ENCODE results near the gene CLN5.
"Not testable (repeated sequence)": the region's sequence is repeated elsewhere in the genome, so short reads cannot be mapped to it uniquely, and the experiment has no call there.

CLN5 gene

DNA sequence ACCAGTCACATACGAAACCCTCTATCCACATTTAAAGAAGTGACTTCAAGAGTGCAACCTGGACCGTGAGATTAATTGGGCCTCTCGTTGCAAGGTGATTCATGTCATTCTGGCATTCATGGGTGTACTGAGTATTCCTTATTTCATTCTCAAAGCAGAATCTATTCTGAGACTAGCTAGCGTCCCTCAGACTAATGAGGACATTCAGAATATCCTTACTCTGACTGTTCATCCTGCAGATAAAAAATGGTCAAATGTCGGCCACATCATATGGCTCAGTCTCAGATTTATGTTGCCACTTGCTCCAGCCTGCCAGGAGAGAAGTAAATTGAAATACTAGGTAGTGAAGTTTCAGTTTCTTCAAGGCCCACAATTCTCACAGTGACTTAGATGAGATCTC, 36.2 kb upstream of the CLN5 start:
- Histone ChIP-seq H3K9me2 (ENCODE audit: low read depth, low read length) (no peaks in the 10 kb centered on the region), H3K4me3 (ENCODE audit: low read depth, low read length, poor library complexity, severe bottlenecking) (no peak overlapping the region), H4K20me1 (ENCODE audit: insufficient read depth, low read length) (no peaks in the 10 kb centered on the region), H3K4me2 (ENCODE audit: low read length) (no peak overlapping the region), H3F3A (ENCODE audit: insufficient read depth, low read length) (no peaks in the 10 kb centered on the region), H3K27me3 (ENCODE audit: insufficient read depth, low read length) (no peaks in the 10 kb centered on the region), H3K9ac (ENCODE audit: low read length) (no peak overlapping the region), H3K9me3 (ENCODE audit: low read length) (peaks cover 18% of the 10 kb centered on the region; the same call in 1 of the 2 replicates), H2AFZ (ENCODE audit: low read length) (no peak overlapping the region), H3K4me1 (ENCODE audit: insufficient read depth, low read length, severe bottlenecking) (no peaks in the 10 kb centered on the region), H3K36me3 (ENCODE audit: insufficient read depth, low read length) (no peaks in the 10 kb centered on the region), H3K79me2 (ENCODE audit: insufficient read depth, low read length) (no peaks in the 10 kb centered on the region), H3K27ac (ENCODE audit: low read depth, low read length, poor library complexity, severe bottlenecking) (no peak overlapping the region)
- TF ChIP-seq, protein P1, sequence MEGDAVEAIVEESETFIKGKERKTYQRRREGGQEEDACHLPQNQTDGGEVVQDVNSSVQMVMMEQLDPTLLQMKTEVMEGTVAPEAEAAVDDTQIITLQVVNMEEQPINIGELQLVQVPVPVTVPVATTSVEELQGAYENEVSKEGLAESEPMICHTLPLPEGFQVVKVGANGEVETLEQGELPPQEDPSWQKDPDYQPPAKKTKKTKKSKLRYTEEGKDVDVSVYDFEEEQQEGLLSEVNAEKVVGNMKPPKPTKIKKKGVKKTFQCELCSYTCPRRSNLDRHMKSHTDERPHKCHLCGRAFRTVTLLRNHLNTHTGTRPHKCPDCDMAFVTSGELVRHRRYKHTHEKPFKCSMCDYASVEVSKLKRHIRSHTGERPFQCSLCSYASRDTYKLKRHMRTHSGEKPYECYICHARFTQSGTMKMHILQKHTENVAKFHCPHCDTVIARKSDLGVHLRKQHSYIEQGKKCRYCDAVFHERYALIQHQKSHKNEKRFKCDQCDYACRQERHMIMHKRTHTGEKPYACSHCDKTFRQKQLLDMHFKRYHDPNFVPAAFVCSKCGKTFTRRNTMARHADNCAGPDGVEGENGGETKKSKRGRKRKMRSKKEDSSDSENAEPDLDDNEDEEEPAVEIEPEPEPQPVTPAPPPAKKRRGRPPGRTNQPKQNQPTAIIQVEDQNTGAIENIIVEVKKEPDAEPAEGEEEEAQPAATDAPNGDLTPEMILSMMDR (IDR thresholded peaks at IDR 0.05; ENCODE audit: low read length) = no peak
- no peak for TF ChIP-seq EZH2 (IDR thresholded peaks at IDR 0.05; ENCODE audit: borderline replicate concordance, low read length)

DNA sequence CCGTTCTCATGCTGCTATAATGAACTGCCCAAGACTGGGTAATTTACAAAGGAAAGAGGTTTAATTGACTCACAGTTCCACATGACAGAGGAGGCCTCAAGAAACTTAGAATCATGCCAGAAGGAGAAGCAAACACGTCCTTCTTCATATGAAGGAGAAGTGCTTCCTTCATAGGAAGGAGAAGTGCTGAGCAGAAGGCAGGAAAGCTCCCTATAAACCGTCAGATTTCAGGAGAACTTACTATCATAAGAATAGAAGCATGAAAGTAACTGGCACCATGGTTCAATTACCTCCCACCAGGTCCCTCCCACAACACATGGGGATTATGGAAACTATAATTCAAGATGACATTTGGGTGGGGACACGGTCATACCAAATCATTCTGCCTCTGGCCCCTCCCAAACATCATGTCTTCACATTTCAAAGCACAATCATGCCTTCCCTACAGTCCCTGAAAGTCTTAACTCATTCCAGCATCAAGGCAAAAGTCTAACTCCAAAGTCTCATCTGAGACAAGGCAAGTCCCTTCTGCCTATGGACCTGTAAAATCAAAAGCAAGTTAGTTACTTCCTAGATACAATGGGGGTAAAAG, 32.9 kb upstream of the CLN5 start:
- H3K9ac ChIP-seq (ENCODE audit: low read length) = no peak overlapping the region

DNA sequence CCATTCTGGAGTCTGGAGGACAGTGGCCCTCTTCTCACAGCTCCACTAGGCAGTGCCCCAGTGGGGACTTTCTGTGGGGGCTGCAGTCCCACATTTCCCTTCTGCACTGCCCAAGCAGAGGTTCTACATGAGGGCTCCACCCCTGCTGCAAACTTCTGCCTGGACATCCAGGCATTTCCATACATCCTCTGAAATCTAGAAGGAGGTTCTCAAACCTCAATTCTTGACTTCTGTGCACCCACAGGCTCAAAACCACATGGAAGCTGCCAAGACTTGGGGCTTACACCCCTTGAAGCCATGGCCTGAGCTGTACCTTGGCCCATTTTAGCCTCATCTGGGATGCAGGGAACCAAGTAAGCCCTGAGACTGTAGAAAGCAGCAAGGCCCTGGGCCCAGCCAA, 32.1 kb upstream of the CLN5 start:
- not testable (repeated sequence) for H3K4me3 ChIP-seq (ENCODE audit: low read depth, low read length, poor library complexity, severe bottlenecking); H3K9me2 ChIP-seq (ENCODE audit: low read depth, low read length); H3K4me1 ChIP-seq (ENCODE audit: insufficient read depth, low read length, severe bottlenecking); H3K36me3 ChIP-seq (ENCODE audit: insufficient read depth, low read length); H3F3A ChIP-seq (ENCODE audit: insufficient read depth, low read length); H3K27me3 ChIP-seq (ENCODE audit: insufficient read depth, low read length); H3K9ac ChIP-seq (ENCODE audit: low read length); H3K27ac ChIP-seq (ENCODE audit: low read depth, low read length, poor library complexity, severe bottlenecking); H3K79me2 ChIP-seq (ENCODE audit: insufficient read depth, low read length); H2AFZ ChIP-seq (ENCODE audit: low read length); H4K20me1 ChIP-seq (ENCODE audit: insufficient read depth, low read length); H3K4me2 ChIP-seq (ENCODE audit: low read length)
- H3K9me3 ChIP-seq (ENCODE audit: low read length) = peaks cover 24% of the 10 kb centered on the region; the same call in 1 of the 2 replicates

More for the DNA sequence above, 32.9 kb upstream of the CLN5 start:
- Histone ChIP-seq H3K4me1 (ENCODE audit: insufficient read depth, low read length, severe bottlenecking) (no peaks in the 10 kb centered on the region), H3K79me2 (ENCODE audit: insufficient read depth, low read length) (no peaks in the 10 kb centered on the region), H3K4me3 (ENCODE audit: low read depth, low read length, poor library complexity, severe bottlenecking) (no peak overlapping the region), H4K20me1 (ENCODE audit: insufficient read depth, low read length) (no peaks in the 10 kb centered on the region), H3K27me3 (ENCODE audit: insufficient read depth, low read length) (no peaks in the 10 kb centered on the region), H3K9me3 (ENCODE audit: low read length) (peaks cover 24% of the 10 kb centered on the region; the same call in 1 of the 2 replicates), H3F3A (ENCODE audit: insufficient read depth, low read length) (no peaks in the 10 kb centered on the region), H3K9me2 (ENCODE audit: low read depth, low read length) (no peaks in the 10 kb centered on the region; the same call in 1 of the 2 replicates), H3K36me3 (ENCODE audit: insufficient read depth, low read length) (no peaks in the 10 kb centered on the region), H3K4me2 (ENCODE audit: low read length) (no peak overlapping the region), H3K27ac (ENCODE audit: low read depth, low read length, poor library complexity, severe bottlenecking) (no peak overlapping the region), H2AFZ (ENCODE audit: low read length) (no peak overlapping the region)
- TF ChIP-seq EZH2 (IDR thresholded peaks at IDR 0.05; ENCODE audit: borderline replicate concordance, low read length) = no peak
- TF ChIP-seq, protein P1 (IDR thresholded peaks at IDR 0.05; ENCODE audit: low read length) = no peak

Data from OCI-LY1 (cell line).